DMS79 treated with DMSO at 0.1 percent for 48 hours (cell line): Measurements from ENCODE around the gene BPIFB6.

Source experiments
- DNase-seq: peaks from one replicate; lab custom pipeline; 2025; lab: John Stamatoyannopoulos, UW

The BPIFB6 gene, protein sequence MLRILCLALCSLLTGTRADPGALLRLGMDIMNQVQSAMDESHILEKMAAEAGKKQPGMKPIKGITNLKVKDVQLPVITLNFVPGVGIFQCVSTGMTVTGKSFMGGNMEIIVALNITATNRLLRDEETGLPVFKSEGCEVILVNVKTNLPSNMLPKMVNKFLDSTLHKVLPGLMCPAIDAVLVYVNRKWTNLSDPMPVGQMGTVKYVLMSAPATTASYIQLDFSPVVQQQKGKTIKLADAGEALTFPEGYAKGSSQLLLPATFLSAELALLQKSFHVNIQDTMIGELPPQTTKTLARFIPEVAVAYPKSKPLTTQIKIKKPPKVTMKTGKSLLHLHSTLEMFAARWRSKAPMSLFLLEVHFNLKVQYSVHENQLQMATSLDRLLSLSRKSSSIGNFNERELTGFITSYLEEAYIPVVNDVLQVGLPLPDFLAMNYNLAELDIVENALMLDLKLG

DNA sequence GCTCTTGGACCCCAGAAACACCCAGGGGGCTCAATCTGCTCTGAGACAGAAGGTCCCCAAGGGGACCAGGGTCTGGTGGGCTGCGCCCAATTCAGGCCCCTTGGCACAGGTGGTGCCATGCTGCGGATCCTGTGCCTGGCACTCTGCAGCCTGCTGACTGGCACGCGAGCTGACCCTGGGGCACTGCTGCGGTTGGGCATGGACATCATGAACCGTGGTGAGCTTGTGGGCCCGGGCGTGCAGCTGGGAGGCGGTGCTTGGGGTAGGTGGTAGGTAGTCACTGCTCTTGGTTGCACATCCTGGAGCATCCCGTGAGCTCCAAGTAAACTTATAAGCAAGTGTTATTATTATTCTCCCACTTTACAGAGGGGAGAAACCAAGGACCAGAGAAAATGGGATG is at the start of gene BPIFB6:
TSS of gene BPIFB6 (plus strand) at position 118 of the 400 bp plus-strand sequence. CDS start at position 118, 0 bp downstream.
- no peak for DNase-seq

DNA sequence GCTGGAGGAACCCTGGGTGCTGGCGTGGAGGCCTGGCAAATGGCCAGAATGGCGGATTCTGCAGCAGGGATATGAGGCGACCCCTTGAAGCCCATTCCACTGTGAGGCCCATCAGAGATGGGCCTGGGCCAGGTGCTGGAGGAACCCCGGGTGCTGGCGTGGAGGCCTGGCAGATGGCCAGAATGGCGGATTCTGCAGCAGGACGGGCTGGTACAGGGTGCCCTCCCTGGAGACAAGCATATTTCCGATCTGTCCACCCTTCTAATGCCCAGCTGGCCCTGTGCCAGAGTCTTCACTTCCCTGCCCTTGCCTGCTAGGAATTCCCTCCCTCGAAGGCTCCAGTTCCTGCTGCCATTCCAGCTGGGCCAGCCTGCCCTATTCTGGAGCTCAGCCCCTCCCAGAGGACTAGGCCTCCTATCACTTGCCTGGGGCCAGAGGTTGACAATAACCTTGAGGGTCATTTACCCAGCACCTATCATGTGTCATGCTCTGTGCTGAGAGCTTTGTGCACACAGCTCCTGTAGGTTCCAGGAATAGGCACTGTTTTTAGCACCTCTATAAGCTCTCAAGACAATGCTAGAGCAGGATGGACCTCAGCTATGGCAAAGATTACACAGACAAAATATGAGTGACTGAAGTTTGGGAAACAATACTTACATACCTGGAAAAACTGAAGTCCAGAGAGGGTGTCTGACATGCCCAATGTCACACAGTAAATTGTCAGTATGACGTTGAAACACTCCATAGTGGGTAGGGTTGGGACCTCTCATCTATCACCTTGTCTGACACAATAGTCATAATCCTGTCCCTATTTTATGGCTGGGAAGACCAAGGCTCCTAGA is 48.6 kb upstream of the BPIFB6 start:
- peak; percentile 15 for DNase-seq

DNA sequence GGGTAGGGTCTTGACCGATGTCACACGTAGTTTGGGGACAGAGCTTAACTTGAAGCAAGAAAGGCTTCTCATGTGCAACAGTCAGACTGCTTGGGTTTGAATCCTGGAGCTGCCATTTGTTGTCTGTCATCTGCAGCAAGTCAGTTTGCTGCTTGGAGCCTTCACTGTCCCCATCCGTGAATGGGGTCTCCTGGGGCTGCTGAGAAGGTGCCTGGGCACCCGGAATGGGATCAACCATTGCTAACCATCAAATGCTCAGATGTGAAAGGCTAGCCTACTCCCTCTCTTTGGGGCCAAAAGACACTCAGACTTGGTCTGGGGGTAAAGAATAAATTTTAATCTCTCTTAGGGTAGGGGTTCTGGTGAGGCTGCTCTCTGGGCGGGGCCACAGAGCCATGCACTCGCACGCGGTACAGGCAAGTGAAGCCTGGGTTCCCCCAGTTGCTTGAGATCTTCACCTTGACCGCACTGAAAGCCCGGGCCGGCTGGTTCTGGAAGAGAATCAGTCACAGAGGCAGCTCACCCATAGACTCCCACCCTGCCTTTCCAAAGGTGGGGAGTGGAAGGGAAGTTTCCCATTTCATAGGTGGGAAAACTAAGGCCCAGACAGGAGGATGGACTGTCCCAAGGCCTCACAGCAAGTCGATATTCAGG is 47.9 kb upstream of the BPIFB6 start:
- no peak for DNase-seq

DNA sequence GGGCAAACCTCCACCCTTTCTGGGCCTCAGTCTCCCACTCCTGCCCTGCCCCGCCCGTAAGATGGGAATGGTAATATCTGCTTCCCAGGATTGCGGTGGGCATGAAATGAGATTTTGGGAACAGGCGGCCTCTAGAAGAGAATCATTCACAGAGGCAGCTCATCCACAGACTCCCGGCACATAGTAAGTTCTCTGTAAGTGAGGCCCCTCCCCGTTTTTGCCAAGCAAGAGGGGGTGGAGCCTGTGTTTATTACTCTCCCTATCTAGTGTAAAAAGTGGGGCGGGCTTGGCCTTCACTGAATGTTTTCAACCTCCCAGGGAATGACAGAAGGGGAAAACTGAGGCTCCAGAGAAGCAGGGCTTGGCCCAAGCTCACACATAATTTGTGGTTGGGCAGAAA is 47.3 kb upstream of the BPIFB6 start:
- no peak for DNase-seq

DNA sequence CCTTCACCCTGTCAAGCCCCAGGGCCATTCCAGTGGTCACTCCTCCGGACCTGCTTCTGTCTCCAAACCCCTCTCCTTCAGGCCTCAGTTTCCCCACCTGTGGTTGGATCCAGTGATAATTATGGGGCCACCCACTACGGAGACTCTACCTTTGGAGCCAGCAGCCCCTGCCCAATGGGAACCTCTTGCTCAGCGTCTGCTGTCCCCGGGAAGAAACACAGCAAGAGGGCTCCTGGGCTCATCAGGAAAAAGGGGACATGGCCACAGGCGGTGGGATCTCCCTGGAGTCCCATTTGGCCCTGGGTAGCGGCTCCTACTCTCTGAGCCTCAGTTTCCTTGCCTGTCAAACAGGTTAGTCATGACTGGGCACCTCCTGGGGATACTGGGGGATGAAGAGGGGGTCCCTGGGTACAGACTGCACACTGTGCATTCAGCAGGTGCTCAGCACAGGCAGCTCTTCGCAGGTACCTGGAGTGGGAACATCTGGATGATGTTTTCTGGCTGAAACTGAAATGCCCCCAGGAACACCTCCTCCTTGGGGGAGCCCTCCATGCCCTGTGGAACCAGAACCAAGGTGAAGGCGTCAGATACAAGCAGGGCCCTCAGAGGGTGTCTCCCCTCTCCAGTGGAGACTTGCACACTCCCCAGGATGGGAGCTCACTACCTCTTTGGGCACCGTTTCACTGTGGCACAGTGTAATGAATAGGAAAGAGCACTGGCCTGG is 46.7 kb upstream of the BPIFB6 start:
- DNase-seq = no peak

DNA sequence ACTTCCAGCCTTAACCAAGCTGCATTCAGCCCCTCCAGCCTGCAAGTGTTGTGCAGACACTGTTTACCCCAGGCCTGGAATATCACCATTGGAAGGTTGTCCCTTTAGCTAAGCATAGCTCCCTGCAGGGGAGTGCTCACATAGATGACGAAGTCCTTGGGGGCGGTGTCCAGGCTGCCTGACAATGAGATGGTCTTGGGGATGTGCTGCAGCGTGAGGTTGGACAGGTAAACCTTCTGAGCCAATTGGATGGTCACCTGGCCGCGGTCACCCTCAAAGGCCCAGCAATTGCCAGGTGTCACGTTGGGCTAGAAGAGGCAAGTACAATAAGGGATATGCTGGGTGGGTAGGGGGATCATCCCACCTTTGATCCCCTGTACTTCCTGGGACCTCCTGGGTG is 45.9 kb upstream of the BPIFB6 start:
- no peak for DNase-seq

DNA sequence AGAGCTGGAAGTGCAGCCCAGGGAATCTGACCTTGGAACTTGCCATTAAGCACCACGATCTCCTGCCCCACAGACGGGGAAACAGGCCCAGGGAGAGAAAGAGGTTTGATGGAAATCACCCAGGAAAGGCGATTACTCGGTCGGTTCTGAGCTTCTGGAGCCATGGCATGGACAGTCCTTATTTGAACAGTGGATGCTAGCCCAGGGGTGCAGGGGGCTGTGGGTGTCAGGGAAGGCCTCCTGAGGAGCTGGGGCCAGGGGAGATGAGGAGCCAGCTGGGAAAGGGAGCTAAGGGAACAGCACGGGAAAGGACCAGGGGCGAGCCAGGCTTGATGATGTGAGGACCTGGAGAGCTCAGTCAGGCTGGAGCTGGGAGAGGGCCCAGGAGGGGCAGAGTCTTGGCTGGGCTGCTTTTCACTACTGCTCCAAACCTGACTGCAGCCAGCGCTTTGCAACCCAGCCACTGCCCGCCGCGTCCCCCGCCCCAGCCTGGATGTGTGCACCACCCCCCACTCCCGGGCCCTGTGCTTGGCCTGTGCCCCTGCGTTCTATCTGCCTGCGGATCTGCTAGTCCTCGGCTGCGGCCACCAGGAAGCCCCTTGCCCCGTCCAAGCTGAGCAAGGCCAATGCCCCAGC is 45.0 kb upstream of the BPIFB6 start:
- no peak for DNase-seq

DNA sequence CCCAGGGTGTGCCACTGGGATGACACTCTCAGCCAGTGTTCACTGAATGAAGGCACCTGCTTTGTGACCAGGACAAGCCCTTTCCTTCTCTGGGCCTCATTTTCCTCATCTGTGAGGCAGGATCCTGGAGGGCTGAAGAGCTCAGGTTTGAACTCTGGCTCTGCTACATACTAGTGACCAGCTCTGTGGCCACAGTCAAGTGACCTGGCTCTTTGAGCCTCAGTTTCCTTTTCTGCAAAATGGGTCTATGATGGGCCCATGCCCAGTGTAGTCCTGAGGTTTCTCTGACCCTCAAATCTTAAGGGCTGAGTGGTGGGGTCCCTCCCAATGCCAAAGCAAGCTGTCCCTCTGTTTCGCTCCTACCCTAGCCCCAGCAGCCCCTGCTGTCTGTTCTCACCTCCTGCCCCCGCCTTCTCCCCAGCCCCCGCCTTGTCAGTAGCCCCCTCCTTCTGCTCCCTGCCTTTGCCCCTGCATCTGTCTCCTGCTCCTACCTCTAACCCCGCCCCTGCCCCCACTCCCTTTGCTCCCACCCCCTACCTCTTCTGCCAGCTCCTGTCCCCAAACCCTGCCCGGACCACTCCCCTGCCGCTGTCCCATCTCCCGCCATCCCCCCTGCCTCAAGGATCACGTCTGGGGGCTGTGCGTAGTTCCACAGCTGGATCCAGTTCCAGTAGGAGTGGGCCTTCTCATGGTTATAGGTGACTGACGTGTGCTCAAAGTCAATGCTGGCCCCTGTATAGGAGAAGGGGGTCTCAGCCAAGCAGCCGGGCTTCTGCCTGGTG is 44.2 kb upstream of the BPIFB6 start:
- DNase-seq = no peak

DNA sequence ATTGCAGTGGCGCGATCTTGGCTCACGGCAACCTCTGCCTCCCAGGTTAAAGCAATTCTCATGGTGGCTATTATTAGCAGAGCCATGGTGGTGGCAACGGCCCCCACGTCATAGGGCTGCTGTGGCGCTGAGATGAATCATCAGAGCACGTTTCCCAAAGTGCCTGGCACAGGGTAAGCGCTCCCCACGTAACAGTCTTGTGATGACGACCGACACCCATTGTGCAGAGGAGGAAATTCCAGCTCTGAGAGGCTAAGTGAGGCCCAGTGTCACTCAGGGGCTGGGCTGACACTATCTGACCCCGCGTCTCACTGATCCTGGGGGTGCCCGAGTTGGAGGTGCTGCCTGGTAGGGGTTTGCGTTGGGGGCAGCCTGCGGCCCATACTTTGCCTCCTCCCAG is 43.4 kb upstream of the BPIFB6 start:
- no peak for DNase-seq

DNA sequence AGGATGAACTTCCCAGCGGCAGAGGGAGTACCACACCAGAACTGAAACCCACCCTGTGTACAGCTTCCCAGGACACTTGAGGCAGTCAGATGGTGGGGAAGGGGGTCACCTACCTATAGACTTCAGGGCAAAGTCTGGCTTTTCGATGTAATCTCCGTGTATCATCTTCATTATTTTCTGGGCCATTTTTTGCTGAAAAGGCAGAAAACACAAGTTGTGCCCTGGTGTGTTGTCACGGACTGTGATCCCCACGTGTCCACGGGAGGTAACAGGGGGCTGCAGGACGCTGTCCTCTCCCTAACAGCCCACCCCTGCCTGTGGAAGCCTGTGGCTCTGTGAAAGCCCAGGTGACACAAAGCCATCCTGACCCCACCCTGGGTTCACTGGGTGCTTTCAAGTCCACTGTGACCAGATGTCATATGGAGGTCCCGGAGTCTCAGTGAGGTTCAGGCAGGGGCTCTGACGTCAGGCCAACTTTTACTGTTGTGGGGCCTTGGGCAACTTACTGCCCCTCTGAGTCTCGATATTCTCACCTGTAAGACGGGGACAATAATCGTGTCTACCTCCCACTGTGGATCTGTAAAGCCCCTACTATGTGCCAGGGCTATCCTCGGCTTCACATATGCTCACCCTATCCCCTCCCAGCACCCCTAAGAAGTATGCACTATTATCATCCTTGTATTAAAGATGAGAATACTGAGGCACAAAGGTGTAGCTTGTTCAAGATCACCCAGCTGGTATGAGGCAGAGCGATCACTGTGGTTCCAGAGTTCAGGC is 41.8 kb upstream of the BPIFB6 start:
- DNase-seq = no peak

DNA sequence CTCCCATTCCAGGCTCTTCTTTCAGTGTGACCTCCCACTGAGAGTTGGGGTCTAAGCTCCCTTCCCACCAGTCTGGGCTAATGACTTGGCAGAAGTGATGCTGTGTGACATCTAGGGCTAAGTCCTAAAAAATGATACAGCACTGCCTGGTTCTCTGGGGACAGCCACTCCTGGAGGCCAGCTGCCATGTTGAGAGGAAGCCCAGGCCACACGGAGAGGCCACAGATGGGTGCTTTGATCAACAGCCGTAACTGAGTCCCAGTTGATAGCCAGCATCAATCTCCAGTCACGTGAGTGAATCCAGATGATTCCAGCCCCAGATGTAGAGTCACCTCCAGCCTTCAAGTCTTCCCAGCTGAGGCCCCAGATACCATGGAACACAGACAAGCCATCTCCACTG is 41.0 kb upstream of the BPIFB6 start:
- no peak for DNase-seq

DNA sequence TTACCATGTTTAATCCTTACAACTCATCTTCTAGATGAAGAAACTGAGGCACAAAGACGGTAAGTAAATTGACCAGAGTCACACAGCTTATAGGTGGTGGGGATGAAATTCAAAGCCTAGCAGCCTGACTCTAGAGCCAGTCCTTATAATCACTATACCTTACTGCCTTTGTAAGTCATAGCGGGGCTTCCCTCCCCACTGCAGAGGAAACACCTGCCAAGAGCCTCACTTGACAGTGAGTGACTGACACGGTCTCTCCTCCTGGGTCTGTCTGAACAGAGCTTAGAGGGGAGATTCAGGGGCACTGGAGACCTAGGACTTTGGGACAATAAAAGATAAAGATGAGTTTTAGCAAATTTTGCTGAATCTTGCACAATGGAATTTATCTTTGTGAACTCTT is 40.1 kb upstream of the BPIFB6 start:
- no peak for DNase-seq

DNA sequence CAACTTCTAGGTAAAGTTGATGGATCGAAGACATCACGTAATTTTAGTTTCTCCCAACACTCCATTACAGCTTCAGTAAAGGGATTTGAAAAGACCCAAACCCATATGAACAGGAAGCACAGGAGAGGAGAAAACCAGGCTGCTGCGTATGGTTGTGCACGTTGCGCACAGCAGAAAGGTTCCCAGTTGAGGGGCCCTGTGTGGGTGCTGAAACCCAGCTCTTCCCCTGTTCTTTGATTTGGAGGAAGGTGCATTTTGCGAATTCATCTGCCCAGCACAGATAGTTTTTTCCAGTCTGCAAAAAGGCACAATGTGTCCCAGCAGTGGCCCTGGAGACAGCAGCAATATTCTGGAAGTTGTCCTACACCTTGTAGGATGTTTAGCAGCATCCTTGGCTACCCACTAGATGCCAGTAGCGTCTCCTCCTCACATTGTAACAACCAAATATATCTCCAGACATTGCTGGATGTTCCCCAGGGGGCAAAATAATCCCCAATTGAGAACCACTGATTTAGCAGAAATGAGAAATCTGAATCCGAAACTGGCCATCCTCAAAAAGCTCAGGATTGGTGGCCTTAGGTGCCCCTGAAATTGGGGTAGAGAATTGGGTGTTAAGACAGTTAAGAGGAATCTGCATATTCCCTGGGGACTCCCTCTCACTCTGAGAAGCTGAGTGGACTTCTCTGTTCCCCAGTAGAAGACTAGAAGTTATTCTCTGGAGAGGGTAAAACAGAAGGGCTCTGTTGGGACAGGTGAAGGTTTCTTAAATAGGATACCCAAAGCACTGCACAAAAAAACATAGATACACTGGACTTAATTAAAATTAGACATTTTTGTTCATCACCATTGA is 39.4 kb upstream of the BPIFB6 start:
- DNase-seq = no peak

DNA sequence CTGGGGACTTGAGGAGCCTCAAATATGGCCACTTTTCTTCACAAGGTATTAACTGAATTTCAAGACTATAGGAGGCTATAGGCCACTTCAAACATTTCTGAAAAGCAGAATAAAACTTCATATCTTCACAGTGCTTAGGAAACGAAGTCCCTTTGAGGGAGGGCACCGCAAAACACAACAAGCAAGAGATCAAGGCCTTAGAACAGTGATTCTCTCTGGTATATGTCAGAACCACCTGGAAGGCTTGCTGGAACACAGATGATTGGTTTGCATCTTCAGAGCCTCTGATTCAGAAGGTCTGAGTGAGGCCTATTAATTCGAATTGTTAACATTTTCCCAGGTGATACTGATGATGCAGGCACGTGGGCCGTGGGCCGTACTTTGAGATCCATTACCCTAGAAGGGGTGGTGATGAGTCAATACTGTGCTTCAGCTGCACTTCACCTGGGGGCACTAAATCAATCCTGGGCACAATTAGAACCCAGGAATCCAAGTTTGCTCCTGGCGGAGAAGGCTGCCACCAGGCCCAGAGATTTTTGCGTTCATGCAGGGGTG is 37.9 kb upstream of the BPIFB6 start:
- no peak for DNase-seq

DNA sequence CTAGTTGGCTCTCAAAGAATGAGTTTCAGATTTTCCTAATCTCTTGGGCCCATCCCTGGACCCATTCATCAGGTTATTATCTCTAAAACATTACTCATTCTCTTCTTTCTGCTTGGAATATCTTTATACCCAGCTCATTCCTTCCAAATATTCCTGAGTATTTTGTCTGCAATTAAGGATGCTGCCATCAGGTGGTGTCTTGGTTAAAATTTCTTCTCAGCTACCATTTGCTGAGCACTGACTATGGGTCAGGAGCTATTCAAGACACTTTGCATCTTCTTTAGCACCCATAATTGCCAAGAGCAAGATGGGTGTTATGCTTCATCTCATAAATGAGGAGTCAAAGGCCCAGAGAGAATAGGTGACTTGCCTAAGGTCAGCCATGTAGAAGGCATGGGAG is 35.6 kb upstream of the BPIFB6 start:
- DNase-seq = no peak

DNA sequence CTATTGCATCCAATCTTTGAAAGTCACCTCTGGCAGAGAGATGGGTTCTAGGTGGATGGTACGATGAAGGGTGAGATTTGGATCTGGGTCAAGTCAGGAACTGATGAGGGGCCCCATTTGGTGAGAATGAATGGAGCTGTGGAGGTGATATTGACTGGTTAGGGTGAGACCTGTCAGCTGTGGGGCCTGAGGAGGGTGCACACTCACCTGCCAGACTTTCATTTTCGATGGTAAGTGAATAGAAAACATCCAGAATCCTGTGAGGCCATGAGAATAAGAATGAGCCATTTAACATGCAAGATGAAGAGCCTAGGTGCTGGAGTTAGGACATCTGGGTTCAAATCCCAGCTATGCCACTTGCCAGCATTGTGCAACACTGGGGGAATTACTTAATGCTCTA is 34.0 kb upstream of the BPIFB6 start:
- DNase-seq = no peak

DNA sequence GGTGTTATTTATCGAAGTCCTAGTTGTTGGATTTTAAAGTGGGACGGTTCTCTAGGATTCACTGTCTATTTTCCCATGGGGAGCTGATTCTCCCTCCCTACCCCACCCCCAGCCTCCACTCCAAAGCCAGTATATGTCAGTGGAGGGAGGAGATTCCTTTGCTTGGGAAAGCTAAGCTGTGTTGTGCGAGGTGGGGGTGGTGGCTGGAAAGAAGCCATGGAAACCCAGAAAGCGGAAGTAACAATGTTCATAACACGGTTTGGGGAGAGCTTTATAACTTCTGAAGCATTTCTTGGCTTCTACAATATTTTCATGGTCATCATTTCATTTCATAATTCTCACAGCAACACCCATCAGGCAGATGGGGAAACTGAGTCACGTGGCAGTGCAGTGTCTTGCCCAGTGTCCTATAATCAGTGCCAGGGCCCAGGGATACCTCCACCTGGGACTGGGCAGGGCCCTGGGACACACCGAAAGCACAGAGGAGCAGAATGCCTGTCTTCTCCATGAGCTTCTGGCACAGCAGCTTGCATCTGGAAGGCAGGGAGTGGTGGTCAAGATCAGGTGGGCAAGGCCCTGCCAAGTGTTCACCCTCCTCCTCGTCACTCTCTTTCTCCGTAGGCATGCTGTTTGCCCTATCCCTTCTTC is 31.7 kb upstream of the BPIFB6 start:
- DNase-seq = no peak

DNA sequence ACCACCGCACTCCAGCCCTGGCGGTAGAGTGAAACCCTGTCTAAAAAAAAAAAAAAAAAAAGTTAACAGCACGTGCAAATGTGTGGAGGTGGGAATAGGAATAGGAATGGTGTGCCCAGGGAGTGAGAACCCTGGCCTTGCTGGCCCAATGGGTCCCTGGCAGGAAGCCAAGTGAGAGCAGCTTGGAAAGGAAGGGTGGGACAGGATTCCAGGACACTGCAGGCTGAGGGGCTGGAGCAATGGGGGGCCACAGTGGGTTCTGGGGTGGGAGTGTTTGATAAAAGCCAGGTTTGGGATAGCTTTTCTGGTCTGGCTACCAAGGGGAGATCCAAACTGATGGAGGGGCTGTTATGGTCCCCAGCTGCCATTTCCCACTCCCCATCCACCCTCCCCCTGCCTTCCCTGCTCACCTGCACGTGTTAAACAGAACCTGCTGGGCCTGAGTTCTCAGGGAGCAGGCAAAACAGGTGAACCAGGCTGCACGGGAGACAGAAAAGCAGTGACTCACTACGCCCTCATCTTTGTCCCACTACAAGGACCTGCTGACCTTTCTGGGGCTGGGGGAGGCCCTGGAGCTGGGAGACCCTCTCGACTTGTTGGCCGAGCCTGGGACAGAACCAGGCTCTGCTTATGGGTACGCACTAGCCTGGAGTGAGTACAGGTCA is 30.5 kb upstream of the BPIFB6 start:
- DNase-seq = no peak
